CD14-positive monocyte (primary cell): ENCODE measurements around the gene POLR2J. TPM values are rescaled to one million over a fixed set of nuclear protein-coding genes. Genes with fewer than 3 reads are reported as not detected.
"Not testable (repeated sequence)": the region's sequence is repeated elsewhere in the genome, so short reads cannot be mapped to it uniquely, and the experiment has no call there.

Experiments used
- DNase-seq, 3 donors: peaks; one replicate each; pipeline ENCODE4 v3.0.0-alpha.2; 2011 to 2022
- H2AFZ ChIP-seq: 2 replicates; pipeline ENCODE4 v1.6.0; 2012; ENCODE audit warnings: mild to moderate bottlenecking, low read depth, low read length, inconsistent platforms; ENCODE audit not compliant: insufficient read depth, poor library complexity, severe bottlenecking
- H3K27ac ChIP-seq, 2 donors: 1 replicate in 1 of 2; 2 replicates in 1 of 2; pipeline ENCODE4 v1.5.1; 2012 to 2013; ENCODE audit warnings: low read length in 2 of 2, control low read depth in 1 of 2, inconsistent platforms in 1 of 2, low read depth in 1 of 2, mild to moderate bottlenecking in 1 of 2
- H3K27me3 ChIP-seq, 2 donors: one replicate each; pipeline versions ENCODE4 v1.6.0 to v1.6.1; 2011 to 2013; ENCODE audit warnings: low read length in 2 of 2; ENCODE audit not compliant: control insufficient read depth in 2 of 2, insufficient read depth in 2 of 2
- H3K36me3 ChIP-seq, 2 donors: replicated peaks in 1 of 2; 1 replicate in 1 of 2; 2 replicates in 1 of 2; pipeline versions ENCODE4 v1.5.1 to v1.6.1; 2012 to 2013; ENCODE audit warnings: low read length in 2 of 2, control low read depth in 1 of 2, inconsistent platforms in 1 of 2, mild to moderate bottlenecking in 1 of 2; ENCODE audit not compliant: insufficient read depth in 2 of 2, control insufficient read depth in 1 of 2
- H3K4me1 ChIP-seq, 2 donors: 1 replicate in 1 of 2; 2 replicates in 1 of 2; pipeline versions ENCODE4 v1.5.1 to v1.6.1; 2012 to 2013; ENCODE audit warnings: low read length in 2 of 2, control low read depth in 1 of 2, inconsistent platforms in 1 of 2, mild to moderate bottlenecking in 1 of 2, moderate library complexity in 1 of 2; ENCODE audit not compliant: insufficient read depth in 2 of 2, control insufficient read depth in 1 of 2
- H3K4me2 ChIP-seq: replicated peaks from 2 replicates; pipeline ENCODE3; 2012; ENCODE audit warnings: low read length, moderate library complexity, mild to moderate bottlenecking; ENCODE audit not compliant: poor library complexity, severe bottlenecking; ENCODE audit errors: extremely low read depth
- H3K4me3 ChIP-seq, 3 experiments: fragments of 200-600 bp in 1 of 3; sonication (generic) in 1 of 3; replicated peaks in 1 of 3; 1 replicate in 2 of 3; 2 replicates in 1 of 3; pipeline ENCODE4 v1.5.1; 2011 to 2013; ENCODE audit warnings: low read length in 3 of 3, mild to moderate bottlenecking in 3 of 3, control low read depth in 2 of 3, low read depth in 2 of 3, inconsistent platforms in 1 of 3, moderate library complexity in 1 of 3
- H3K79me2 ChIP-seq: 2 replicates; pipeline ENCODE4 v1.6.0; 2012; ENCODE audit warnings: mild to moderate bottlenecking, control low read depth, inconsistent platforms, low read length, moderate library complexity; ENCODE audit not compliant: insufficient read depth
- H3K9ac ChIP-seq: 2 replicates; pipeline ENCODE4 v1.6.0; 2017; ENCODE audit warnings: low read length, mild to moderate bottlenecking; ENCODE audit not compliant: insufficient read depth, poor library complexity, severe bottlenecking
- H3K9me3 ChIP-seq, 2 donors: replicated peaks in 1 of 2; 1 replicate in 1 of 2; 2 replicates in 1 of 2; pipeline versions ENCODE4 v1.5.1 to v1.6.1; 2012 to 2013; ENCODE audit warnings: low read length in 2 of 2, control low read depth in 1 of 2; ENCODE audit not compliant: control insufficient read depth in 1 of 2, insufficient read depth in 1 of 2
- H4K20me1 ChIP-seq: 2 replicates; pipeline ENCODE4 v1.6.0; 2012; ENCODE audit warnings: mild to moderate bottlenecking, low read length, control low read depth, moderate library complexity; ENCODE audit not compliant: insufficient read depth
- H3K27ac Mint-ChIP-seq, 7 donors: one replicate each; pipeline ENCODE4 v1.8.0; 2020; ENCODE audit warnings: mild to moderate bottlenecking in 7 of 7, mixed read lengths in 7 of 7, moderate library complexity in 6 of 7, inconsistent platforms in 2 of 7
- H3K27me3 Mint-ChIP-seq, 3 donors: one replicate each; pipeline ENCODE4 v1.8.0; 2021 to 2022; ENCODE audit warnings: low read depth in 3 of 3, mild to moderate bottlenecking in 3 of 3, mixed read lengths in 3 of 3, moderate library complexity in 3 of 3, inconsistent platforms in 1 of 3
- H3K36me3 Mint-ChIP-seq, 2 donors: one replicate each; pipeline ENCODE4 v1.8.0; 2020; ENCODE audit warnings: mixed read lengths in 2 of 2, inconsistent platforms in 1 of 2, mild to moderate bottlenecking in 1 of 2
- H3K4me1 Mint-ChIP-seq: one replicate; pipeline ENCODE4 v1.8.0; 2020; ENCODE audit warnings: mild to moderate bottlenecking, mixed read lengths
- H3K4me3 Mint-ChIP-seq, 2 donors: one replicate each; pipeline ENCODE4 v1.8.0; 2020; ENCODE audit warnings: mild to moderate bottlenecking in 2 of 2, mixed read lengths in 2 of 2, moderate library complexity in 1 of 2
- H3K9me3 Mint-ChIP-seq, 7 donors: one replicate each; pipeline ENCODE4 v1.8.0; 2020 to 2022; ENCODE audit warnings: mixed read lengths in 7 of 7, mild to moderate bottlenecking in 6 of 7, moderate library complexity in 6 of 7, inconsistent platforms in 2 of 7
- WGBS: methylation state at CpG from one replicate; pipeline ENCODE4 v1.1.5; 2013; ENCODE audit warnings: missing lambda C conversion rate; ENCODE audit not compliant: insufficient coverage; 5-methylcytosine and 5-hydroxymethylcytosine counted together
- intact Hi-C, 2 donors: fragments of 100-400 bp; cut with micrococcal nuclease; formaldehyde crosslinking; loops; one replicate each; pipeline versions ENCODE4 v1.15.0 to v1.15.1; 2023
- polyA plus RNA-seq, 3 donors: library from polyadenylated mRNA; depleted of rRNA in 1 of 3; unstranded in 2 of 3; stranded (reverse) in 1 of 3; fragments of 300-500 nt in 2 of 3; fragments of >200 nt in 1 of 3; fragmentation: Illumina TruSeq in 2 of 3; gene quantifications; 1 replicate in 2 of 3; 2 replicates in 1 of 3; pipeline ENCODE4 v1.2.3, GENCODE V29; 2012 to 2021

Gene POLR2J
- polyA plus RNA-seq, 3 donors, result 65.7 to 104 (median 85.0) TPM

- H3K4me1 ChIP-seq, DNase-seq, H3K9me3 ChIP-seq, H4K20me1 ChIP-seq, H3K36me3 ChIP-seq, H2AFZ ChIP-seq, H3K27me3 ChIP-seq, H3K36me3 Mint-ChIP-seq, H3K27ac Mint-ChIP-seq, H3K9me3 Mint-ChIP-seq, H3K4me3 Mint-ChIP-seq, H3K4me3 ChIP-seq, H3K79me2 ChIP-seq, intact Hi-C loops, H3K9ac ChIP-seq, H3K27me3 Mint-ChIP-seq, H3K4me1 Mint-ChIP-seq, H3K4me2 ChIP-seq: not testable (repeated sequence)
- peak overlapping the region in 1 of 2 donors; percentile 53 for H3K27ac ChIP-seq
- no CpG with 5 or more reads among the region's 15 CpGs for WGBS
Observed at GRCh38 chr7:102514881-102515721, 36.4 kb upstream of the POLR2J start.

GRCh38 chr7:102512642-102513221 lies 34.0 kb upstream of the POLR2J start:
- H3K79me2 ChIP-seq, H3K9me3 Mint-ChIP-seq, H3K27me3 ChIP-seq, H3K27me3 Mint-ChIP-seq, H3K36me3 ChIP-seq, intact Hi-C loops, H3K4me1 Mint-ChIP-seq, H4K20me1 ChIP-seq, H3K9me3 ChIP-seq, H3K36me3 Mint-ChIP-seq, H3K4me1 ChIP-seq: not testable (repeated sequence)
- H2AFZ ChIP-seq, result peak overlapping the region; percentile 21
- peak overlapping the region; percentile 73 to 90 (median 83) for H3K27ac Mint-ChIP-seq
- H3K9ac ChIP-seq, result peak overlapping the region; percentile 32
- H3K4me3 ChIP-seq, result peak overlapping the region; percentile 8 to 71 (median 23)
- peak overlapping the region; percentile 47 for H3K4me2 ChIP-seq
- H3K27ac ChIP-seq, result peak overlapping the region; percentile 61 to 78
- WGBS, result 10% methylated on average over 2 of the region's 5 CpGs
- H3K4me3 Mint-ChIP-seq, result peak overlapping the region; percentile 58 to 74
- peak; percentile 2 to 46 (median 25) for DNase-seq

- H3K27me3 ChIP-seq, H3K36me3 Mint-ChIP-seq, DNase-seq, H3K79me2 ChIP-seq, intact Hi-C loops, H3K4me3 Mint-ChIP-seq, H3K9me3 ChIP-seq, H3K36me3 ChIP-seq, H2AFZ ChIP-seq, H3K27me3 Mint-ChIP-seq, H4K20me1 ChIP-seq, H3K4me1 Mint-ChIP-seq, H3K9me3 Mint-ChIP-seq, H3K27ac Mint-ChIP-seq: not testable (repeated sequence)
- H3K4me3 ChIP-seq, result peak overlapping the region in 1 of 3 experiments; percentile 71
- peak overlapping the region in 1 of 2 donors; percentile 78 for H3K27ac ChIP-seq
- WGBS, result no CpG with 5 or more reads among the region's 30 CpGs
- H3K4me2 ChIP-seq, result peak overlapping the region; percentile 47
- peaks cover 9 to 12% of the 10 kb centered on the region in 2 donors for H3K4me1 ChIP-seq
- H3K9ac ChIP-seq, result peak overlapping the region; percentile 32
Observed at GRCh38 chr7:102511860-102512522, 33.3 kb upstream of the POLR2J start.

GRCh38 chr7:102510575-102510974 lies 31.9 kb upstream of the POLR2J start:
- H3K27me3 ChIP-seq, H3K27me3 Mint-ChIP-seq, H3K4me3 Mint-ChIP-seq, H2AFZ ChIP-seq, H3K4me3 ChIP-seq, H3K9ac ChIP-seq, H3K9me3 Mint-ChIP-seq, H4K20me1 ChIP-seq, H3K36me3 Mint-ChIP-seq, H3K27ac ChIP-seq, DNase-seq, intact Hi-C loops, H3K27ac Mint-ChIP-seq, H3K36me3 ChIP-seq, H3K9me3 ChIP-seq, H3K4me1 Mint-ChIP-seq, H3K79me2 ChIP-seq, H3K4me2 ChIP-seq: not testable (repeated sequence)
- peaks cover 9 to 12% of the 10 kb centered on the region in 2 donors for H3K4me1 ChIP-seq
- no CpG with 5 or more reads among the region's 8 CpGs for WGBS
